ENCODE results near the gene ZAR1L.

Gene ZAR1L

GRCh38 chr13:32300406-32300805, 14.8 kb downstream of the ZAR1L start:
- H3K9ac ChIP-seq (ENCODE audit: low read length): no peak overlapping the region
- no peak for DNase-seq (ENCODE audit: low read depth)
- H3K27me3 ChIP-seq (replicated peaks; ENCODE audit: control insufficient read depth, insufficient read depth, low read length): peaks cover 4% of the 10 kb centered on the region
- H3K4me1 ChIP-seq (ENCODE audit: control insufficient read depth, insufficient read depth, low read length): no peaks in the 10 kb centered on the region
- H3K36me3 ChIP-seq (ENCODE audit: control insufficient read depth, insufficient read depth, low read length, severe bottlenecking): peaks cover under 1% of the 10 kb centered on the region
- H3K4me3 ChIP-seq (ENCODE audit: low read length): no peak overlapping the region
- H3K9me3 ChIP-seq (ENCODE audit: control insufficient read depth, low read length): no peaks in the 10 kb centered on the region

GRCh38 chr13:32299893-32300292, 15.3 kb downstream of the ZAR1L start:
- Histone ChIP-seq H3K36me3 (ENCODE audit: control insufficient read depth, insufficient read depth, low read length, severe bottlenecking) (peaks cover 6% of the 10 kb centered on the region), H3K27me3 (replicated peaks; ENCODE audit: control insufficient read depth, insufficient read depth, low read length) (peaks cover 4% of the 10 kb centered on the region), H3K4me1 (ENCODE audit: control insufficient read depth, insufficient read depth, low read length) (no peaks in the 10 kb centered on the region), H3K9ac (ENCODE audit: low read length) (no peak overlapping the region), H3K4me3 (ENCODE audit: low read length) (no peak overlapping the region), H3K9me3 (ENCODE audit: control insufficient read depth, low read length) (no peaks in the 10 kb centered on the region)
- no peak for DNase-seq (ENCODE audit: low read depth)

DNA sequence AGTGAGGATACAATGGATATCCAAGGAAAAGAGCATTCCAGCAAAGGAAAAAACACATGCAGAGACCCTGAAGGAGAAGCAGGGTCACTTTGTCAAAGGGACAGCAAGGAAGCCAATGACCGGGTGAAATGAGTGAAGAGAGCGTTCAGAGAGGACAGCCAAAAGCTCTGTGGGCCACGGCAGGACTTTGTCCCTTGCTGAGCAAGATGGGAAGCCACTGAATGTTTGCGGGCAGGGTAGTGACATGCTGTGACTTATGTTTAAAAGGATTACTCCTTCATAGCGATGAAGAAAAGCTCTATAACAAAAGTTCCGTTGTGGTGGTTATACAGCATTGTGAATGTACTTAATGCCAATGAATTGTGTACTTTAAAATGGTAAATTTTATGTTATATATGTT, 16.5 kb downstream of the ZAR1L start:
- peaks cover 4% of the 10 kb centered on the region for H3K27me3 ChIP-seq (replicated peaks; ENCODE audit: control insufficient read depth, insufficient read depth, low read length)
- H3K9ac ChIP-seq (ENCODE audit: low read length): no peak overlapping the region
- no peaks in the 10 kb centered on the region for H3K9me3 ChIP-seq (ENCODE audit: control insufficient read depth, low read length)
- no peak for DNase-seq (ENCODE audit: low read depth)
- peaks cover 7% of the 10 kb centered on the region for H3K36me3 ChIP-seq (ENCODE audit: control insufficient read depth, insufficient read depth, low read length, severe bottlenecking)
- no peaks in the 10 kb centered on the region for H3K4me1 ChIP-seq (ENCODE audit: control insufficient read depth, insufficient read depth, low read length)
- no peak overlapping the region for H3K4me3 ChIP-seq (ENCODE audit: low read length)

GRCh38 chr13:32297206-32297605, 18.0 kb downstream of the ZAR1L start:
- Histone ChIP-seq H3K9me3 (ENCODE audit: control insufficient read depth, low read length) (no peaks in the 10 kb centered on the region), H3K4me1 (ENCODE audit: control insufficient read depth, insufficient read depth, low read length) (peaks cover 8% of the 10 kb centered on the region), H3K36me3 (ENCODE audit: control insufficient read depth, insufficient read depth, low read length, severe bottlenecking) (peaks cover 7% of the 10 kb centered on the region), H3K4me3 (ENCODE audit: low read length) (no peak overlapping the region), H3K27me3 (replicated peaks; ENCODE audit: control insufficient read depth, insufficient read depth, low read length) (peaks cover 4% of the 10 kb centered on the region), H3K9ac (ENCODE audit: low read length) (no peak overlapping the region)
- no peak for DNase-seq (ENCODE audit: low read depth)

DNA sequence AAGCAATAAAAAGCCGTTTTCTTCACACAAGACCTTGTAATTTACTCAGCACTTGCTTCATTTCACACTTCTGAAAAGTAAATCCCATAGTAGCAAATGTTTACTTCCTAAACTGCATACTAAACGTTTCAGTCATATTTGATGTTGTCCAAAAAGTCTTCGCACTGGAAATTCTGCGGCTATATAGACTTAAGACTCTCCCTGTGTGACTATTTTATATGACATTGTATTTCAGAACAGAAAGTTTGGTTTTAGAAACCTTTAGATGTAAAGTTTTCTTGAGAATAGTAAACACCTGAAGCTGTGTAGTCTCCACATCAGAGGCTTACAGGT, 29.6 kb downstream of the ZAR1L start:
- Histone ChIP-seq H3K9ac (ENCODE audit: low read length) (no peak overlapping the region), H3K4me1 (ENCODE audit: control insufficient read depth, insufficient read depth, low read length) (peaks cover 12% of the 10 kb centered on the region), H3K4me3 (ENCODE audit: low read length) (peak overlapping the region; percentile 50), H3K9me3 (ENCODE audit: control insufficient read depth, low read length) (no peaks in the 10 kb centered on the region), H3K27me3 (replicated peaks; ENCODE audit: control insufficient read depth, insufficient read depth, low read length) (no peaks in the 10 kb centered on the region), H3K36me3 (ENCODE audit: control insufficient read depth, insufficient read depth, low read length, severe bottlenecking) (peaks cover 4% of the 10 kb centered on the region)
- no peak for DNase-seq (ENCODE audit: low read depth)

- peak overlapping the region; percentile 50 for H3K4me3 ChIP-seq (ENCODE audit: low read length)
- peaks cover 4% of the 10 kb centered on the region for H3K36me3 ChIP-seq (ENCODE audit: control insufficient read depth, insufficient read depth, low read length, severe bottlenecking)
- DNase-seq (ENCODE audit: low read depth): peak; percentile 78
- H3K27me3 ChIP-seq (replicated peaks; ENCODE audit: control insufficient read depth, insufficient read depth, low read length): no peaks in the 10 kb centered on the region
- H3K9me3 ChIP-seq (ENCODE audit: control insufficient read depth, low read length): no peaks in the 10 kb centered on the region
- H3K4me1 ChIP-seq (ENCODE audit: control insufficient read depth, insufficient read depth, low read length): peaks cover 12% of the 10 kb centered on the region
- H3K9ac ChIP-seq (ENCODE audit: low read length): no peak overlapping the region
Observed at GRCh38 chr13:32284927-32285632, 30.1 kb downstream of the ZAR1L start.

- peaks cover 17% of the 10 kb centered on the region for H3K36me3 ChIP-seq (ENCODE audit: control insufficient read depth, insufficient read depth, low read length, severe bottlenecking)
Observed at GRCh38 chr13:32282096-32282711, 33.0 kb downstream of the ZAR1L start.

GRCh38 chr13:32281096-32281495, 34.1 kb downstream of the ZAR1L start:
- Histone ChIP-seq H3K9me3 (ENCODE audit: control insufficient read depth, low read length) (no peaks in the 10 kb centered on the region), H3K27me3 (replicated peaks; ENCODE audit: control insufficient read depth, insufficient read depth, low read length) (no peaks in the 10 kb centered on the region), H3K36me3 (ENCODE audit: control insufficient read depth, insufficient read depth, low read length, severe bottlenecking) (peaks cover 23% of the 10 kb centered on the region), H3K4me3 (ENCODE audit: low read length) (no peak overlapping the region), H3K9ac (ENCODE audit: low read length) (no peak overlapping the region), H3K4me1 (ENCODE audit: control insufficient read depth, insufficient read depth, low read length) (peaks cover 12% of the 10 kb centered on the region)
- no peak for DNase-seq (ENCODE audit: low read depth)

More at GRCh38 chr13:32282096-32282711, 33.0 kb downstream of the ZAR1L start:
- DNase-seq (ENCODE audit: low read depth): no peak
- no peaks in the 10 kb centered on the region for H3K27me3 ChIP-seq (replicated peaks; ENCODE audit: control insufficient read depth, insufficient read depth, low read length)
- peaks cover 12% of the 10 kb centered on the region for H3K4me1 ChIP-seq (ENCODE audit: control insufficient read depth, insufficient read depth, low read length)
- no peak overlapping the region for H3K9ac ChIP-seq (ENCODE audit: low read length)
- H3K9me3 ChIP-seq (ENCODE audit: control insufficient read depth, low read length): no peaks in the 10 kb centered on the region
- H3K4me3 ChIP-seq (ENCODE audit: low read length): no peak overlapping the region

DNA sequence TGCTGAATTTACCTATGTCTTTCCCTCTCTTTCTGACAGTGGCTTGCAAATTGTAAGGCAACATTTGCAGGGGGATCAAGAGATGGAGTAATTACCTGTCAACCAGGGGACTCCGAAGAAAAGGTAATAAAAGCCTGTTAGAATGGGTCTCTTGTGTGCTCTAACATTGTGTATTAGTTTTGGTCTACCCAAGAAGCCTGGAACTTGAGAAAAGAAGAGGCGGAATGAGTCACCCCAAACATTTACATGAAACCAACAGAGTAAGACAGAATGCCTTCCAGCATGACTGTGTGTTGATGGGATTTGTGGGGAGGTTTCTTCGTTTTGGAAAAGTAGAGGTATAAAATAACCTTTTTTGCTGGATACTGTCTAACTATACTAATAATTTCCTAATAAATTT, 36.7 kb downstream of the ZAR1L start:
- H3K9me3 ChIP-seq (ENCODE audit: control insufficient read depth, low read length): no peaks in the 10 kb centered on the region
- H3K4me3 ChIP-seq (ENCODE audit: low read length): no peak overlapping the region
- no peaks in the 10 kb centered on the region for H3K27me3 ChIP-seq (replicated peaks; ENCODE audit: control insufficient read depth, insufficient read depth, low read length)
- DNase-seq (ENCODE audit: low read depth): peak; percentile 41
- no peaks in the 10 kb centered on the region for H3K4me1 ChIP-seq (ENCODE audit: control insufficient read depth, insufficient read depth, low read length)
- H3K9ac ChIP-seq (ENCODE audit: low read length): no peak overlapping the region
- peaks cover 23% of the 10 kb centered on the region for H3K36me3 ChIP-seq (ENCODE audit: control insufficient read depth, insufficient read depth, low read length, severe bottlenecking)

- Histone ChIP-seq H3K9ac (ENCODE audit: low read length) (no peak overlapping the region), H3K27me3 (replicated peaks; ENCODE audit: control insufficient read depth, insufficient read depth, low read length) (no peaks in the 10 kb centered on the region), H3K4me1 (ENCODE audit: control insufficient read depth, insufficient read depth, low read length) (no peaks in the 10 kb centered on the region), H3K4me3 (ENCODE audit: low read length) (no peak overlapping the region), H3K36me3 (ENCODE audit: control insufficient read depth, insufficient read depth, low read length, severe bottlenecking) (peaks cover 19% of the 10 kb centered on the region), H3K9me3 (ENCODE audit: control insufficient read depth, low read length) (no peaks in the 10 kb centered on the region)
- no peak for DNase-seq (ENCODE audit: low read depth)
Observed at GRCh38 chr13:32277839-32278238, 37.3 kb downstream of the ZAR1L start.

GRCh38 chr13:32272021-32272683, 43.0 kb downstream of the ZAR1L start:
- peak; percentile 33 for DNase-seq (ENCODE audit: low read depth)
- H3K9ac ChIP-seq (ENCODE audit: low read length): no peak overlapping the region
- H3K4me1 ChIP-seq (ENCODE audit: control insufficient read depth, insufficient read depth, low read length): peaks cover 6% of the 10 kb centered on the region
- H3K36me3 ChIP-seq (ENCODE audit: control insufficient read depth, insufficient read depth, low read length, severe bottlenecking): peaks cover 9% of the 10 kb centered on the region
- H3K9me3 ChIP-seq (ENCODE audit: control insufficient read depth, low read length): no peaks in the 10 kb centered on the region
- H3K4me3 ChIP-seq (ENCODE audit: low read length): no peak overlapping the region
- no peaks in the 10 kb centered on the region for H3K27me3 ChIP-seq (replicated peaks; ENCODE audit: control insufficient read depth, insufficient read depth, low read length)

Data from adipocyte (in vitro differentiated cells).